Ishikawa (cell line): Measurements from ENCODE around the gene KIF19.

Experiments
- CREB1 ChIP-seq: IDR thresholded peaks from 2 replicates; pipeline ENCODE4 v1.6.1; 2012; ENCODE audit warnings: low read depth
- EGR1 ChIP-seq: IDR thresholded peaks from 2 replicates; pipeline ENCODE4 v1.6.1; 2012
- EP300 ChIP-seq: IDR thresholded peaks from 2 replicates; pipeline ENCODE4 v1.6.1; 2012; ENCODE audit warnings: borderline replicate concordance
- MAX ChIP-seq: IDR thresholded peaks from 2 replicates; pipeline ENCODE4 v1.6.1; 2012
- TCF12 ChIP-seq: IDR thresholded peaks from 2 replicates; pipeline ENCODE4 v1.6.1; 2012; ENCODE audit warnings: low read depth

- TF ChIP-seq EP300 (no peak), EGR1 (no peak), MAX (no peak), TCF12 (no peak), CREB1 (no peak)
These were observed 9.8 kb upstream of the KIF19 start for GRCh38 chr17:74316220-74316619.
